Right renal cortex interstitium (tissue), 3 donors: ENCODE data around the gene ZC3H10. TPM values are rescaled to one million over a fixed set of nuclear protein-coding genes. Genes with fewer than 3 reads are reported as not detected.
A peak's percentile ranks its signal among the peaks of the same experiment; 100 is the strongest.
"Not testable (repeated sequence)": the region's sequence is repeated elsewhere in the genome, so short reads cannot be mapped to it uniquely, and the experiment has no call there.

Source experiments
- DNase-seq, 3 donors: peaks; one replicate each; pipeline ENCODE4 v3.0.0-alpha.2; 2013; ENCODE audit warnings: low read depth in 3 of 3, low spot score in 2 of 3
- polyA plus RNA-seq, 3 donors: library from polyadenylated mRNA; unstranded; fragments of 120-200 nt; gene quantifications; one replicate each; pipeline ENCODE4 v1.2.1, GENCODE V29; 2013; ENCODE audit not compliant: insufficient read length in 3 of 3

The ZC3H10 gene
- polyA plus RNA-seq, 3 donors: 5.8 to 6.3 (median 6.1) TPM

GRCh38 chr12:56152756-56153677 is 35.0 kb downstream of the ZC3H10 start:
- DNase-seq: no peak

GRCh38 chr12:56153678-56154065 is 35.6 kb downstream of the ZC3H10 start:
- DNase-seq: no peak

DNA sequence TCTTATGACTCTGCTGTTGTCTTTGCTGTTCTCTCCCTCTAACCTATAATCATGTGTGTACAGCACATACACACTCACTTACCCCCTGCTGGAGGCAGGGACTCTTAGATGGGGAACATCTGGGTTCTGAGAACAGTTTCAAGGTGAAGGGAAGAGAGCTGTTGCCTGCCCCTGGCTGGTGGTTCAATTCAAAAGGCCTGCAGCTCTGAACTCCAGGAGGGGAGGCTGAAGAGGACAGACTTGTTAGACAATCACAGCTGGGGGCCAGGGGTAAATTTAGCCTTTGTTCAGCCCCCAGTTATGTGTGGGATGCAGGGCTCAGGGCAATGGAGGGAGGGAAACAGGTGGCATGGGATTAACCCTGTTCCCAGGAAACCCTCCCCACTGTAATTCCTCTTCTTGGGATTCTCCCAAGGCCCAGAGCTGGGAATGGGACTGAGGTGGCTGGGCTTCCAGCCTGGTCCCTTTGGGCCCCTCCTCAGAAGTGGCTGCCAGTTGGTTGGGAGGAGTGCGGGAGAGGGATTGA is 36.2 kb downstream of the ZC3H10 start:
- DNase-seq: no peak

GRCh38 chr12:56154818-56155217 is 36.8 kb downstream of the ZC3H10 start:
- no peak for DNase-seq

DNA sequence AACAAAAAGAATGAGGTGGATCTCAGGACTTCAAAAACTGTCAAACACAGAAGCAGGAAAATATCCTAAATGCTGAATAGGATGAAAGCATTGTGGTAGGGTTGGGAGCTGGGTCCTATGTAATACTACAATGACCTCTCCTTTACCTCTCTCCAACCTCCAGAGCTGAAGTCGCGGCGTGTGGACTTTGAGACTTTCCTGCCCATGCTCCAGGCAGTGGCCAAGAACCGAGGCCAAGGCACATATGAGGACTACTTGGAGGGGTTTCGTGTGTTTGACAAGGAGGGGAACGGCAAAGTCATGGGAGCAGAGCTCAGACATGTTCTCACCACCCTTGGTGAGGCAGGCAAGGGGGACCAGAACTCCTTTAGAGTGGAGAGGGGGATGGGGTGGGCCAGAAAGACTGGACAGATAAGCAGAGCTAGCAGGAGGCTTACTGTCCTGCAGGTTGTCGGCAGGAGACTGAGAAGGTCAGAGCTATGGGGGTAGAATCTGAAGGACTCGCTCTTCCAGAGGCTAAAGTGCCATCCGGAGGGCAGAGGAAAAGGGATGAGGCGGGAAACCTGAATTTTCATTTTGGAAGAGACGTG is 37.3 kb downstream of the ZC3H10 start:
- DNase-seq: no peak

- not testable (repeated sequence) for DNase-seq
These were observed 38.6 kb downstream of the ZC3H10 start for GRCh38 chr12:56156464-56157200.

GRCh38 chr12:56157201-56158028 is 39.3 kb downstream of the ZC3H10 start:
- DNase-seq: peak; percentile 80 to 87 (median 86)

DNA sequence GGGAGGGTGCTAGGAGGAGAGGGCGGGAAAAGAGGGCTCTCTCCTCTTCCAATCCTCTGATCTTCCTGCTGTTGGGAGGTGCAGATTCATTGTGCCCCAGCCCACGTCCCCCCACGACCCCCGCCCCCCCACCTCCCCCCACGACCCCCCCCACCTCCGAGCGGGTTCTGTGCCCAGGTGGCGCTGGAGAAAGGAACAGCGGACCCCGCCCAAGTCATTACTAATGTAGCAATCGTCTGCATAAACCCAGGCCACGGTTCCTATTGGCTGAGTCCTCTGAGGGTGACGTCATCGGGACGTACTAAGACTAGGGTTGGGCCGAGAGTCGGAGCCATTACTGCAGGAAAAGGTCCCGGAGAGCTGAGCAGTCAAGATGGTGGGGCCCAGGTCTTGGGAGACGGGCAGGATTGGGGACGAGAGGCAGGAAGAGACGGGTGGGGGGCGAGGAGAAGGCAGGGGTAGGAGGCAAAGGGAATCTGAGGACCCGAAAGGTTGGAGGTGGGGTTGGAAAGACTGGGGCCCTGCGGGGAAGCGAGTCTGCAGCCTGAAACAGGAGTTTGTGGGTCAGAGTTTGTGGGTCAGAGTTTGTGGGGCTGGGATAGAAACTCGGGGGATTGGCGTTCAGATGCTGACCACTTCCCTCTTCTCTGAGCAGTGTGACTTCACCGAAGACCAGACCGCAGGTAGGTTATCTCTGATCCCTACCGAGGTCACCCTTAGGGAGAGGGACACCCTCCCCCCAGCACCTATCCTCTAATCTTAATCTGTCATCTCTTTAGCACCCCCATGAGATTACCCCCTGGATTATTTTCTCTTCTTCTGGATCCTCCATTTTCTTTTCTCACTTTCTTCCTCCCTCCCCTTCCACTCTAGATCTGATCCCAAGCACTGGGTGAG is 40.2 kb downstream of the ZC3H10 start, which contains the start of gene MYL6:
Gene MYL6, plus strand, starts transcription at position 331 of the 897 bp plus-strand sequence. Its CDS starts 43 bp downstream, at position 374.
- DNase-seq: peak; percentile 95 to 98 (median 97)

DNA sequence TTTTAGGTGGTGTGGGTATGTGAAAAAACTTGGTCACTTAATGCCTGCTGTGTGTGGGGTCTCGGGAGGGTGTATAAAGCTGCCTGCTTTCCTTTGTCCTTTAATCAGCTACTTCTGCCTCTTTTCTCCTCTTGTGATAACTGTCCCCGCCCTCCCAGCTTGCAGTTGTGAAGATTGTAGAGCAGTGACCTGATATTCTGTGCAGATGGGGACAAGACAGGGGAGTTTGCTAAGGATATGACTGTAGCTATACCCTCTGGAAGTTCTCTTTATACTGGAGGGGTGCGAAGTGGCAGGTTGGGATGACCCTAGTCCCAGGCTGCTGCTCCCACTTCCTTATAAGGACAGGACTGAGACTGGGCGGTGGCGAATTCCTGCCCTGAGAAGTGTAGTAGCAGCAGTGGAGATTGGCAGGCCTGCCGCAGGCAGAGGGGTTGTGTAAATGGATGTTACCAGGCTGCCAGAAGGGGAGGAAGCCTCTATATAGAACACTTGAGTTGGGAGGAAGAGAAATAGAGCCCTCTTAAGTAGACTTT is 40.9 kb downstream of the ZC3H10 start:
- peak in 1 of 3 donors; percentile 36 for DNase-seq

GRCh38 chr12:56159482-56160192 is 41.6 kb downstream of the ZC3H10 start:
- no peak for DNase-seq

- DNase-seq: no peak
These were observed 42.2 kb downstream of the ZC3H10 start for GRCh38 chr12:56160193-56160763.

DNA sequence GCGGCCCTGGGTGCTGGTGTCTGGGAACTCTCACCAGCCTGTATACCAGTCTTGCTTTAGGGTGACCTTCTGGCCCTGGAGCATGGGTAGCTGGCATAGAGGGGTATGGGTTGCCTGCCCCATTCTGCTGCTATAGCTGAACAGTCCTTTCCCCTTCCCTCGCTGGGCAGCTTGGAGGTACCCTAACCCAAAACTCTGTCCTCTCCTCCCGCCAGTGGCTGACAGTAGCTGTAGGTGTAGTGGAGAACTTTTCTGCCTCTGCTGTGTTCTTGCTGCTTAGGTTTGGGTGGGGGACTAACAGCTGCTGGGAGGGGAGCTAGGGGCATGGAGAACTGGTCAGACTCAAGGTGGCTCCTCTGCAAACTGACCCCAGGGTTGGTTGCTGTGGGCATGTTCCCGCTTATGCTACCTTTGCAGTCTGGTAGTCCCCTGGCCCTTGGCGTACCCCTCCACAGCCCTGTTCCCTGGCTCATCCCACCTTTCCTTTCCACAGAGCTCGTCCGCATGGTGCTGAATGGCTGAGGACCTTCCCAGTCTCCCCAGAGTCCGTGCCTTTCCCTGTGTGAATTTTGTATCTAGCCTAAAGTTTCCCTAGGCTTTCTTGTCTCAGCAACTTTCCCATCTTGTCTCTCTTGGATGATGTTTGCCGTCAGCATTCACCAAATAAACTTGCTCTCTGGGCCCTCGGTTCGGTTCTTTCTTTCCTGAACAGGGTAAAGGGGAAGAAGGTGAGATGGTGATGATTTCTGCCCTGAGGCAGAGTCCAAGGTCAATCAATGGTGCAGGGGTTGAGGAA is 43.0 kb downstream of the ZC3H10 start:
- DNase-seq: no peak

DNA sequence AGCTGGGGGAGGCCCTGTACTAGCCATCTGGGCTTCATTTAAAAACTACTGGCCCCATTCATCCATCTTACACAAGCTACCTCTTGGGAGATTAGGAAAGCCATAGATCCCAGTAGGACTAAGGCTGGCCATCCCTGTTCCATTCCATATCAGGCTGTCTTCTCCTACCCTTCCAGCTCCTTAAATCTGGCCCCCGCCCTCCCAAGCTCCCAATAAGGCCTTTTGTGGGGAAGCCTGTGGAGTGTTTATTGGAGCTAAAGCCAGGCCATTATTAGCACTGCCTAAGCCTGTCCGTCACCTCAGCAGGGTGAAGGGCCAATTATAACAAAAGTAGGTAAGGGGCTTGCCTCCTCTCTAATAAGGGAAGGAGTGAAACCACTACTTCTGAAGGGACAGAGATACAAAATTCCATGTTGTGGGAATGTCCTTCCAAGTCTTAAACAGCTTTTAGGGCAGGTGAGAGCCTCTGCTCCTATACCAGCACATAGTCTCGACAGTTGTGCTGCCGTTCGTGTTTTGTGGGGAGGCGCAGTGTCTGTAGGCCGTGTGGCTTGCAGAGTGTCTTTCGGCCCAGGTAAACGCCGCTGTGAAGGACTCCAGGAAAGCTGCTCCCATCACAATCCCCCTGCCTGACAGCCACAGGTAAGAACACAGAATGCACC is 43.8 kb downstream of the ZC3H10 start:
- DNase-seq: no peak

DNA sequence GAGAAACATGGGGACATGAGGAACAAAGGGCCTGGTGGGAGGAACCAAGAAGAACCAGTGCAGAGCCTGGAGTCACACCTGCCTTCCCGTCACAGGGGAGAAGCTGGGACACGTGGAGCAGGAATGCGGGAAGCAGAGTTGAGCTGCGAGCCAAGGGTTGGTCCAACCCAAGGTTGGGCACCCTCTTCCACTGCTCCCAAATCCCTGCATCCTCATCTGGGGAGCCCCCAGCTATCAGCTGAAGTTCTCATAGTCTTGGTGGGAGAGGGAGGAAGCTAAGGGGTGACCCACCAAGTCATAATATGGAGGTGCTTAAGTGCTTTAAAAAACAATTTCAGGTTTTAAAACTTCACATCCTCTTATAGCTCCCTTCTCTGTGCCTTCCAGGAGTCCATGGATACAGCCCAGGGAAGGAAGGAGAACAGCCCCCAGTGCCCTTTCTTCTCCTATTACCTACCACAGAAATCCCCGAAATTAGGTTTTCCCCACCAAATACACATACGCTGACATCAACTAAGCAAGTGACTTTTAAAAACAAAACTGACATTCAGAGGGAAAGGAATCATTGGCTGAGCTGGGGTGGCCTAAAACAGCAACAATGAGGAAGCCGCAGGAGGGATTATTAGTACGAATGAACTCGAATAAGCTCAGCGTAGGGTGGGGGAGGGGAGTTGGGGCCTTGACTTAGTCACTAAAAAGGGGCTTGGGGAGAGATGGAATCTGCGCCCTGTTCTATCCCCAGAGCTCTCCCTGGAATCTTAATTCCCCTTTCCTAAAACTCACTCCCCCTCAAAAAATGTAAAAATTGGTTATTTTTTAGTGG is 44.6 kb downstream of the ZC3H10 start:
- no peak for DNase-seq

DNA sequence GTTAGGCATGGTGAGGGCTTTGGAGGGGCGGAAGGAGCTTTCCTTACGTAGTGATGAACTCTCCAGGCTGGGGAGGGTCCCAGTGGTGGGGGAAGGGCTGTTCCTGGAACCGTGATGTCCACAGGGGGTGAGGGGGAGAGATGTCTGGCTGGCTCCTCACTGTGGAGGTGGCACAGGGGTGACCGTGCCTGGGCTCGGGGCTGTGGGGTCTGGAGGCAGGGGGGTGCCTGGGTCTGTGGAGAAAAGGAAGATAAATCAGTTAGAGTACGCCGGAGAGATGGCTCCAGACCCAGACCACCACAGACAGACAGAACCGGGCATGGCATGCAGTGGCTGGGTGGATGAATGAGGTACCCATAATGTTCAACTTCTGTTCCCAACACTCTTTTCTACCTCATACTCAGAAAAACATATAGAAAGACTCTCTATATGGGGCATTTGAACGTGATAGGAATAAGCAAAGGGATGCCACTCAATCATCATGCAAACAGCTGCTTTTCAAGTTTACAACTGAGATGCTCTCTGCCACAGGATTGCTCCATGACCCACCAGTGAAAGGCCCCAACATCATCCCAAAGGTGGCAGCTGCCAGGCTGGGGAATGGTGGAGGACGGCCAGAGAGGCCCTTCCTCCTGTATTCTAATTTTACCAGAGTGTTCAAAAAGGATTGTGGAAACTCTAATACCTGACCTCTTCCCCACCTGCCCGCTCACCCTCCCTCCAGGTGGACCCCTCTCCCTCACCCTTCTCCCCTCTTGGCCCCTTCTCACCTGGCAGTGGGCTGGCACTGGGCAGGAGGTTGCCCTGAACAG is 45.7 kb downstream of the ZC3H10 start:
- no peak for DNase-seq
